CD8-positive, alpha-beta memory T cell (primary cell): ENCODE results near the gene GALNT6. TPM values are rescaled to one million over a fixed set of nuclear protein-coding genes. Genes with fewer than 3 reads are reported as not detected.
"Not testable (repeated sequence)": the region's sequence is repeated elsewhere in the genome, so short reads cannot be mapped to it uniquely, and the experiment has no call there.

Experiments used
- CTCF ChIA-PET: fragments of 350-600 bp; sonication (Branson Sonifier 250); formaldehyde crosslinking; loops from one replicate; lab custom pipeline; 2021; ENCODE audit warnings: antibody characterized with exemption; lab: Charles Lee
- POLR2A ChIA-PET: fragments of 350-600 bp; sonication (Branson Sonifier 250); formaldehyde crosslinking; loops from one replicate; lab custom pipeline; 2021; ENCODE audit warnings: antibody characterized with exemption; lab: Charles Lee
- DNase-seq, 5 donors: peaks; one replicate each; pipeline versions ENCODE4 v3.0.0 to v3.0.0-alpha.2; 2020 to 2022; ENCODE audit warnings: mixed read lengths in 1 of 5
- H3K27ac ChIP-seq: one replicate; pipeline ENCODE4 v1.7.0; 2013; ENCODE audit warnings: low read depth, mild to moderate bottlenecking, low read length, moderate library complexity
- H3K27me3 ChIP-seq: 2 replicates; pipeline ENCODE4 v1.7.0; 2013; ENCODE audit warnings: low read length, mild to moderate bottlenecking; ENCODE audit not compliant: insufficient read depth, poor library complexity, severe bottlenecking
- H3K36me3 ChIP-seq: 2 replicates; pipeline ENCODE4 v1.7.0; 2013; ENCODE audit warnings: mild to moderate bottlenecking, low read length, moderate library complexity; ENCODE audit not compliant: insufficient read depth
- H3K4me1 ChIP-seq: 2 replicates; pipeline ENCODE4 v1.7.0; 2013; ENCODE audit warnings: mild to moderate bottlenecking, low read length, moderate library complexity; ENCODE audit not compliant: insufficient read depth
- H3K4me3 ChIP-seq: 2 replicates; pipeline ENCODE4 v1.7.0; 2013; ENCODE audit warnings: mild to moderate bottlenecking, low read length
- H3K9me3 ChIP-seq: 2 replicates; pipeline ENCODE4 v1.7.0; 2013; ENCODE audit warnings: mild to moderate bottlenecking, low read length
- H3K27ac Mint-ChIP-seq, 8 donors: one replicate each; pipeline ENCODE4 v1.8.0; 2020 to 2021; ENCODE audit warnings: mixed read lengths in 8 of 8, mild to moderate bottlenecking in 6 of 8, inconsistent platforms in 3 of 8, moderate library complexity in 3 of 8
- H3K27me3 Mint-ChIP-seq, 2 donors: one replicate each; pipeline ENCODE4 v1.8.0; 2020 to 2021; ENCODE audit warnings: mixed read lengths in 2 of 2, mild to moderate bottlenecking in 1 of 2, moderate library complexity in 1 of 2
- H3K36me3 Mint-ChIP-seq, 3 donors: one replicate each; pipeline ENCODE4 v1.8.0; 2020 to 2021; ENCODE audit warnings: mixed read lengths in 3 of 3, inconsistent platforms in 1 of 3, mild to moderate bottlenecking in 1 of 3
- H3K4me1 Mint-ChIP-seq, 3 donors: one replicate each; pipeline ENCODE4 v1.8.0; 2020 to 2021; ENCODE audit warnings: mixed read lengths in 3 of 3, inconsistent platforms in 1 of 3, mild to moderate bottlenecking in 1 of 3
- H3K4me3 Mint-ChIP-seq, 7 donors: one replicate each; pipeline ENCODE4 v1.8.0; 2020 to 2021; ENCODE audit warnings: mixed read lengths in 7 of 7, mild to moderate bottlenecking in 6 of 7, moderate library complexity in 4 of 7, inconsistent platforms in 2 of 7
- H3K9me3 Mint-ChIP-seq, 5 donors: one replicate each; pipeline ENCODE4 v1.8.0; 2020 to 2022; ENCODE audit warnings: mixed read lengths in 5 of 5, mild to moderate bottlenecking in 3 of 5, moderate library complexity in 2 of 5, inconsistent platforms in 1 of 5
- polyA plus RNA-seq: library from polyadenylated mRNA; unstranded; fragments of 300-500 nt; fragmentation: Illumina TruSeq; gene quantifications from one replicate; pipeline ENCODE4 v1.2.3, GENCODE V29; 2021
- total RNA-seq, 2 experiments: library from RNA; stranded (reverse); gene quantifications; one replicate each; pipeline ENCODE4 v1.2.3, GENCODE V29; 2021

GALNT6 gene
- total and polyA plus RNA-seq, 3 experiments from 2014 or later = 13.3 to 15.6 (median 13.5) TPM

GRCh38 chr12:51345681-51346080, 45.5 kb downstream of the GALNT6 start:
- Mint-ChIP-seq H3K36me3 (no peaks in the 10 kb centered on the region), H3K27ac (peak overlapping the region in 1 of 8 donors; percentile 59), H3K9me3 (no peaks in the 10 kb centered on the region), H3K4me3 (no peak overlapping the region), H3K27me3 (no peaks in the 10 kb centered on the region), H3K4me1 (peaks cover 7 to 11% (median 7%) of the 10 kb centered on the region in 3 donors)
- H3K27me3 ChIP-seq = no peaks in the 10 kb centered on the region
- peaks cover 9% of the 10 kb centered on the region for H3K4me1 ChIP-seq
- H3K9me3 ChIP-seq = no peaks in the 10 kb centered on the region
- CTCF ChIA-PET = interaction anchor here (0.9 to 1.6 kb wide), 3 partner anchors 9 to 76 kb away, joined by 3 to 4 read pairs (median 3); no protein-coding TSS in a partner anchor
- DNase-seq = no peak
- no peak overlapping the region for H3K27ac ChIP-seq
- POLR2A ChIA-PET = no interaction called here
- H3K4me3 ChIP-seq = no peak overlapping the region
- H3K36me3 ChIP-seq = no peaks in the 10 kb centered on the region

DNA sequence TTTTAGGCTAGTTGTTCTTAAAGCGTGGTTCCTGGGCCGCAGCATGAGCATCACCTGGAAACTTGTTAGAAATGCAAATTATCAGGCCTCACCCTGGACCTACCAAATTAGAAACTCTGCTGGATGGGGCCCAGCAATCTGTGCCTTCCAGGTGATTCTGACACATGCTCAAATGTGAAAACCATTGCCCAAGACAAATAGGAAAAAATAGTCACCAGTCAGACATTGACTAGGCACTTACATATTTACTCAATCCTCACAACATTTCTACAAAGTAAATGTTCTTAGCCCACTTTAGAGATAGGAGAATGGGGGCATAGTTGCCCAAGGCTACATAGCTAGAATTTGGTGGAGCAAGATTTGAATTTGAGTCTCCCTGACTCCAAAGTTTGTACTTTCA, 48.0 kb downstream of the GALNT6 start:
- Histone ChIP-seq H3K4me3 (no peak overlapping the region), H3K27ac (no peak overlapping the region), H3K9me3 (no peaks in the 10 kb centered on the region), H3K27me3 (no peaks in the 10 kb centered on the region), H3K36me3 (no peaks in the 10 kb centered on the region), H3K4me1 (peaks cover 9% of the 10 kb centered on the region)
- peaks cover 7 to 11% (median 7%) of the 10 kb centered on the region in 3 donors for H3K4me1 Mint-ChIP-seq
- H3K27me3 Mint-ChIP-seq = no peaks in the 10 kb centered on the region
- peak overlapping the region in 1 of 7 donors; percentile 46 for H3K4me3 Mint-ChIP-seq
- H3K9me3 Mint-ChIP-seq = no peaks in the 10 kb centered on the region
- CTCF ChIA-PET = interaction anchor here (3.4 to 5.2 kb wide), 3 partner anchors 9 to 74 kb away, joined by 26 to 64 read pairs (median 34); partner anchors contain the start of gene SMAGP
- H3K36me3 Mint-ChIP-seq = no peaks in the 10 kb centered on the region
- no peak overlapping the region for H3K27ac Mint-ChIP-seq
- no peak for DNase-seq
- POLR2A ChIA-PET = no interaction called here

GRCh38 chr12:51342416-51342815, 48.8 kb downstream of the GALNT6 start:
- Mint-ChIP-seq H3K4me1 (peaks cover 7 to 11% (median 7%) of the 10 kb centered on the region in 3 donors), H3K9me3 (no peaks in the 10 kb centered on the region), H3K27ac (no peak overlapping the region), H3K4me3 (no peak overlapping the region), H3K27me3 (no peaks in the 10 kb centered on the region), H3K36me3 (no peaks in the 10 kb centered on the region)
- Histone ChIP-seq H3K27me3 (no peaks in the 10 kb centered on the region), H3K36me3 (no peaks in the 10 kb centered on the region), H3K27ac (no peak overlapping the region), H3K4me1 (peaks cover 9% of the 10 kb centered on the region), H3K4me3 (no peak overlapping the region), H3K9me3 (no peaks in the 10 kb centered on the region)
- CTCF ChIA-PET = interaction anchor here (2.5 to 5.2 kb wide), 8 partner anchors 10 to 74 kb away, joined by 17 to 67 read pairs (median 28); partner anchors contain the start of genes BIN2 and SMAGP
- DNase-seq = no peak
- POLR2A ChIA-PET = no interaction called here

DNA sequence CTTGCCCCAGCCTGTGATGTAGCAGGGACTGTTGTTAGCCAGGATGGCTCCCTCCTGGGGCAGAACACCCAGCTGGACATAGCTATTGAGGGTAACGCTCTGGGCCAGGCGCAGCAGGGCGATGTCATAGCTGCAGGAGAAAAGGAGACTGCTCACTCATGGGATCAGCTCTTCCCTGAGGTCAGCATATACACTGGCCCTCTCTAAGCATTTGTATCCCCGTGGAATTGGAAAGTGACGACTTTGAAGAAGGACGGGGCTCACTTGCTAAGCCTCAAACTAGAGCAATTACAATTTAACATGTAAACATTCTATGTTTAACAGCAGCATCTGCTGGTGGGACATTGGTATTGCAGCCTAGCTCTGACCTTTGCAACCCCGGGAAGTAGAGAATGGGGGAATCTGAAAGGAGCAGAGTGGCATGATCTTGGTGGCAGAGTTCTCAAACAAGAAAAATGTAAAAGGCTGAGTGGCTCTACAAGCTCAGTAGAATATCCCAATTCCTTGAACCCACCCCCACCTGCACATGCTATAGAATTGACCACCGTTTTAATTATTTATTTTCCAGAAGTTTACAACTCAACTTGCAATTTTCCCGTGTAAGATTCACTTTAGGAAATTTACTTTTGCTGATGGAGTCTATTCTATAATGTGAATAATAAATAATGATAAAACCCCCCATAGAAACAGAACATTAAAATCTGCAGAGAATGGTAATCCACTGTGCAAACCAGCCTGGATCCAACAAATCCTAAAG, 49.8 kb downstream of the GALNT6 start:
- Histone ChIP-seq H3K4me3 (no peak overlapping the region), H3K27ac (no peak overlapping the region), H3K9me3 (no peaks in the 10 kb centered on the region), H3K36me3 (no peaks in the 10 kb centered on the region), H3K4me1 (peaks cover 9% of the 10 kb centered on the region), H3K27me3 (no peaks in the 10 kb centered on the region)
- DNase-seq = peak; percentile 39 to 77 (median 67)
- ChIA-PET CTCF (interaction anchor here (0.7 to 5.2 kb wide), 47 partner anchors 10 to 576 kb away, joined by 3 to 67 read pairs (median 5); partner anchors contain the start of genes BIN2, CSRNP2, DAZAP2 and SLC11A2), POLR2A (interaction anchor here (0.5 to 1.6 kb wide), 9 partner anchors 20 to 577 kb away, joined by 3 to 9 read pairs (median 3); partner anchors contain the start of genes ATF1, DAZAP2 and SMAGP)
- Mint-ChIP-seq H3K4me1 (peaks cover 7 to 11% (median 7%) of the 10 kb centered on the region in 3 donors), H3K9me3 (no peaks in the 10 kb centered on the region), H3K36me3 (no peaks in the 10 kb centered on the region), H3K27me3 (no peaks in the 10 kb centered on the region), H3K4me3 (peak overlapping the region in 6 of 7 donors; percentile 24 to 77 (median 58)), H3K27ac (peak overlapping the region in 7 of 8 donors; percentile 5 to 92 (median 85))

DNA sequence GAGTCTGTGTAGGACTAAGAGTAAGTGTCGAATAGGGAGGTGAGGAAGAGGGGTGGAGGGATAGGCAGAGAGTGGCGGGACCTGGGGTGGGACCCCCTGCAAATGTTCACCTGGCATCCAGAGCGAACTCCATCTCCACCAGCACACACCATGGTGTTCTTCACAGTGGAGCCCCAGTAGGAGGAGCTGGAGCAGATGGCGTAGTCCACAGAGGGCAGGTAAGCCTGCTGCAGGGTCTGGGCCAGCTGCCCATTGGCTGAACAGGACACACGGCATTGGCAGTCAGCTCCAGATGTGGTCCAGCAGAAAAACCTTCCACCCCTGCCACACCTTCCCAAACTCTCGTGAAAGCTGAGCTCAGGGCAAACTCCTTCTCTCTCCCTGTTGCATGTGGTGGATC, 51.5 kb downstream of the GALNT6 start:
- Mint-ChIP-seq H3K27me3 (no peaks in the 10 kb centered on the region), H3K27ac (peak overlapping the region in 1 of 8 donors; percentile 87), H3K4me1 (peaks cover 7 to 11% (median 7%) of the 10 kb centered on the region in 3 donors), H3K9me3 (no peaks in the 10 kb centered on the region), H3K36me3 (no peaks in the 10 kb centered on the region), H3K4me3 (no peak overlapping the region)
- no peaks in the 10 kb centered on the region for H3K27me3 ChIP-seq
- H3K9me3 ChIP-seq = no peaks in the 10 kb centered on the region
- DNase-seq = no peak
- peaks cover 9% of the 10 kb centered on the region for H3K4me1 ChIP-seq
- ChIA-PET CTCF (interaction anchor here (1.1 to 5.2 kb wide), 11 partner anchors 8 to 503 kb away, joined by 3 to 67 read pairs (median 17); partner anchors contain the start of genes BIN2, CSRNP2 and SMAGP), POLR2A (no interaction called here)
- H3K4me3 ChIP-seq = no peak overlapping the region
- no peaks in the 10 kb centered on the region for H3K36me3 ChIP-seq
- H3K27ac ChIP-seq = no peak overlapping the region

GRCh38 chr12:51337336-51337735, 53.9 kb downstream of the GALNT6 start:
- H3K4me3 ChIP-seq = not testable (repeated sequence)
- POLR2A ChIA-PET = interaction anchor here (0.6 kb wide), 1 partner anchor 175 kb away, joined by 4 read pairs; no protein-coding TSS in a partner anchor

DNA sequence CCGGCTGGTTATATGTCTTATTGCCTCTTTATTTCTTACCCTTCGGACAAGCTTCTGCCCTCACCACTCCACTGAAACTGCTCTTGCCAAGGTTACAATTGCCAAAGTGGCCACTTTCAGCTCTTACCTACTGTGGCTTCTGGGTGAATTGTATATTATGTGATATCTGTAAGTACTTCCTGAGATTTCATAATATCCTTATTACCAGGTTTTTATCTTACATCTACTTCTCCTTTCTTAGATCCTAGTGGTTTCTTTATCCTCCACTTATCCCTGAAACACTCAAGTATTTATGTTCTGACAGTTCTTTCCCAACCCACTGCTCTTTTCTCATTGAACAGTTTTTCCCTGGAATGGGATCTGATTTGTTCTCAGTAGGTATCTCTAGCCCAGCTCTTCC, 55.3 kb downstream of the GALNT6 start:
- ChIA-PET POLR2A (no interaction called here), CTCF (interaction anchor here (1.0 to 1.2 kb wide), 3 partner anchors 12 to 74 kb away, joined by 3 to 4 read pairs (median 3); partner anchors contain the start of gene BIN2)
- Mint-ChIP-seq H3K4me3 (no peak overlapping the region), H3K4me1 (peaks cover under 1 to 5% (median 4%) of the 10 kb centered on the region in 3 donors), H3K9me3 (no peaks in the 10 kb centered on the region), H3K36me3 (no peaks in the 10 kb centered on the region), H3K27ac (peak overlapping the region in 2 of 8 donors; percentile 75 to 91), H3K27me3 (no peaks in the 10 kb centered on the region)
- Histone ChIP-seq H3K27me3 (no peaks in the 10 kb centered on the region), H3K9me3 (no peaks in the 10 kb centered on the region), H3K4me1 (peaks cover 1% of the 10 kb centered on the region), H3K36me3 (no peaks in the 10 kb centered on the region), H3K4me3 (no peak overlapping the region), H3K27ac (no peak overlapping the region)
- DNase-seq = no peak

More at GRCh38 chr12:51337336-51337735, 53.9 kb downstream of the GALNT6 start:
- CTCF ChIA-PET = interaction anchor here (0.7 to 1.6 kb wide), 3 partner anchors 11 to 228 kb away, joined by 3 to 4 read pairs (median 4); no protein-coding TSS in a partner anchor
- peaks cover 7 to 11% (median 7%) of the 10 kb centered on the region in 3 donors for H3K4me1 Mint-ChIP-seq
- H3K36me3 Mint-ChIP-seq, H3K27ac ChIP-seq, H3K4me3 Mint-ChIP-seq, H3K27me3 Mint-ChIP-seq, H3K4me1 ChIP-seq, DNase-seq, H3K9me3 ChIP-seq, H3K27me3 ChIP-seq, H3K27ac Mint-ChIP-seq, H3K36me3 ChIP-seq, H3K9me3 Mint-ChIP-seq: not testable (repeated sequence)

DNA sequence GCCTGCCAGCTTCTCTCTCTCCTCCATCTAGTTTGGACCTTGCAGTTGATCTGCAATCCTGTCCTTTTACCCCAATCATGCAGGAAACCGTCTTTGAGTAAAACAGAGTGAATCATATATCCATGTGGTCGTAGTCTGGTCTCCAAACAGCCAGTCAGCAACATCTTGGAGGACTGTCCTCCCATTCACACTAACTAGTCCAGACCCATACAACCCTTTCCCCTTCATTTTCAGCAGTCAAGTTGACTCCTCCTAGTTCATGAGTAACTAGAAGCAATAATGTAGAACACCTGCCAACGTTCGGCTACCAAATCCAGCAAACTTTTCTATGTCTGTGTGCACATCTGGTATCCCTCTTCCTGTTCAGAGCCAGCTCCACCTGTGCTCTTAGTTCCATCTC, 56.4 kb downstream of the GALNT6 start:
- no peak for DNase-seq
- no peaks in the 10 kb centered on the region for H3K27me3 Mint-ChIP-seq
- Histone ChIP-seq H3K27ac (no peak overlapping the region), H3K4me1 (peaks cover 8% of the 10 kb centered on the region), H3K9me3 (no peaks in the 10 kb centered on the region), H3K36me3 (no peaks in the 10 kb centered on the region), H3K4me3 (no peak overlapping the region), H3K27me3 (no peaks in the 10 kb centered on the region)
- H3K27ac Mint-ChIP-seq = peak overlapping the region in 1 of 8 donors; percentile 62
- no peaks in the 10 kb centered on the region for H3K36me3 Mint-ChIP-seq
- ChIA-PET CTCF (no interaction called here), POLR2A (no interaction called here)
- H3K4me1 Mint-ChIP-seq = peaks cover 7 to 13% (median 11%) of the 10 kb centered on the region in 3 donors
- no peaks in the 10 kb centered on the region for H3K9me3 Mint-ChIP-seq
- H3K4me3 Mint-ChIP-seq = no peak overlapping the region
